HL-60 (cell line): ENCODE data around the gene AVEN.

Experiments used
- CTCF ChIP-seq: IDR thresholded peaks from one replicate; pipeline ENCODE4 v1.5.1; 2011; ENCODE audit warnings: low read length, control low read depth, inconsistent platforms; ENCODE audit not compliant: insufficient read depth
- POLR2AphosphoS5 ChIP-seq: IDR thresholded peaks from 2 replicates; pipeline ENCODE4 v1.6.1; 2012; ENCODE audit warnings: low read depth

- TF ChIP-seq CTCF, result no peak
- TF ChIP-seq POLR2AphosphoS5, result no peak
Observed at GRCh38 chr15:33912326-33912725, 126.7 kb downstream of the AVEN start.
